ENCODE results near the gene IP6K1.
"Not testable (repeated sequence)": the region's sequence is repeated elsewhere in the genome, so short reads cannot be mapped to it uniquely, and the experiment has no call there.

Gene IP6K1

GRCh38 chr3:49705390-49705960 lies 80.9 kb downstream of the IP6K1 start:
- DNase-seq, result no peak

DNA sequence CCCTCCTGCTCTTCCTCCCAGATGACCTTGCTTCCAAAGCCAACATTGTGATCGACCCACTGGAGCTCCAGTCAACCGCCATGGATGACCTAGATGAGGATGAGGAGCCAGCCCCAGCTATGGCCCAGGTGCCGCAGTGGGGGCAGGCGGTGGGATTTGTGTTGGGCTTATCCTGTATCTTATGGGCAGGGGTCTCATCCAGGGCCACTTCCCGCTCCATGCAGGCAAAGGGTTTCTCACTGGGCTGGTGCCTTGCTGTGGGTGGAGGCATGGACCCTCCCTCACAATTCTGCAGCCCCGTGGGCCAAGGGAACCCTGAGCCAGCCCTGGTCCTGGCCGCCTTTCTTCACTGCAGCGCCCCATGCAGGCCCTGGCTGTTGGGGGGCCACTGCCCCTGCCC lies 81.7 kb downstream of the IP6K1 start:
- DNase-seq, result no peak

DNA sequence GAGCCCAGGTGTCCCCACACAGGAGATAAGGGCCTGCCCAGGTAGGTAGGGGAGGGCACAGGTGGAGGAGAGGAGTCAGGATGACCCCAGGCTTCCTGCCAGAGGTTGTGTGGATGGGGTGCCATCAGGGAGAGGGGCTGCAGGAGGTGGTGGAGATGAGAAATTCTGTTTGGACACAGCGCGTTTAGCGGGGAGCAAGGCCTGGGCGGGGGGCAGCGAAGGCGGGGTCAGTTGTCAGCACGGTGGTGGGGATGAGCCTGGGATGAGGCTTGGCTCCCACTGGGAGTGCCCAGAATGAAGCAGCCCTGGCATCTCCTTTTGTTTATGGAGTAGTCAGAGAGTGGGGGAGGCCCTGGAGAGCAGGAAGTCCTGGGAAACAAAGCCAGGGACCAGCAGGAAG lies 82.4 kb downstream of the IP6K1 start:
- no peak for DNase-seq

DNA sequence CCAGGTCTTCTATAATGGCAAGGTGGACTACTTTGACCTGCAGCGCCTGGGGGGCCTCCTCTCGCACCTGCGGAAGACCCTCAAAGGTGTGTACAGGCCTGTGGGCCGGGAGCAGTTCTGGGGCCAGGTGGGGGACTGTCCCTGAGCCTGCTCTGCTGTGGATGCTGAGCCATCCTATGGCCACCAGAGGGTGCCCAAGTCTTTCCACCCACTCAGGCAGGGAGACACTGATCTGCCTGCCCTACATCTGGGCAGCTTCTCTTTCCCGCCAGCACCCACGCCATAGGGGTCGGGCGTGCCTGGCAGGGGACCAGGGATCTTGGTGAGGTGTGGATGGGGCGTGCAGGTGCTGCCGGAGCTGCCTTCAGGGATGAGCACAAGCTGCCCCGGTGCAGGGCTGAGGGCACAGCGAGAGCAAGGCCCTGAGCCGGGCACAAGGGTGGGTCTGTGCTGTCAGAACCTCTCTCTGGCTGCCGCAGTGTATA lies 82.9 kb downstream of the IP6K1 start:
- no peak for DNase-seq

DNA sequence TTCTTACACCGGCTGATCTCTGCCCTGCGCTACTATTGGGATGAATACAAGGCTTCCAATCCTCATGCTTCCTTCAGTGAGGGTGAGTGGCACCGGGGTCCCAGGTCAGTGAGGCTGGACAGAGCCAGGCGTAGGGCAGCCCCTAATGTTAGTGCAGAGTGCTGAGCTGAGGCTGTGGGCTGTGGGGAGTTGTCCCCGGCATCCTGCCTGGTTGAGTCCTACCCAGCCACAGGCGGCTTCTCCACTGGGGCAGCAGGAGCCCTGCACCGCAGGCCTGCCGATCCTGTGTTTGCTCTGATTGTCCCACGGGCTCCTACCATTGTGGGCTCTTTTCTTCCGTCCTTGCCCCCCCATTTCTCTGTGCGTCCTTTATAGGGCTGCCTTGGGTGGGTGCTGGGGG lies 83.7 kb downstream of the IP6K1 start:
- no peak for DNase-seq

GRCh38 chr3:49701388-49702077 lies 84.8 kb downstream of the IP6K1 start:
- DNase-seq, result no peak

GRCh38 chr3:49700453-49701128 lies 85.8 kb downstream of the IP6K1 start:
- no peak for DNase-seq

DNA sequence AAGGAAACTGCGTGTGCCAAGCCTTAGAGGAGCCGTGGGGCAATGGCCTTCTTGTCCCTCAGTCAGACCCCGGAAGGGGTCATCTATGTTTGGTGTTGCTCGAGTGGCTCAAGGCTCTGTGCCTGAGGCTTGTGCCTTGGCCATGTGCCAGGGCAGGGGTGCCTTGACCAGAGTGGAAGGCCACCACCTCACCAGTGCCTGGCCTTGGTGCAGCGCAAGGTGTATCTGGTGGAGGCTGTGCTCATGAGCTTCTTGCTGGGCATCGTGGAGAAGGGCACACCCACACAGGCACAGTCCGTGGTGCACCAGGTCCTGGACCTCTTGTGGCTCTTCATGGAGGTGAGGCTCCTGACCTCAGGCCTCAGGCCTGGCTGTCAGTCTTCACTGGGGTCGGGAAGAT lies 86.3 kb downstream of the IP6K1 start:
- no peak for DNase-seq

GRCh38 chr3:49699281-49699979 lies 86.9 kb downstream of the IP6K1 start:
- DNase-seq, result no peak

- not testable (repeated sequence) for DNase-seq
Observed at GRCh38 chr3:49695350-49696015, 90.9 kb downstream of the IP6K1 start.

GRCh38 chr3:49694409-49695070 lies 91.8 kb downstream of the IP6K1 start:
- DNase-seq, result not testable (repeated sequence)

DNA sequence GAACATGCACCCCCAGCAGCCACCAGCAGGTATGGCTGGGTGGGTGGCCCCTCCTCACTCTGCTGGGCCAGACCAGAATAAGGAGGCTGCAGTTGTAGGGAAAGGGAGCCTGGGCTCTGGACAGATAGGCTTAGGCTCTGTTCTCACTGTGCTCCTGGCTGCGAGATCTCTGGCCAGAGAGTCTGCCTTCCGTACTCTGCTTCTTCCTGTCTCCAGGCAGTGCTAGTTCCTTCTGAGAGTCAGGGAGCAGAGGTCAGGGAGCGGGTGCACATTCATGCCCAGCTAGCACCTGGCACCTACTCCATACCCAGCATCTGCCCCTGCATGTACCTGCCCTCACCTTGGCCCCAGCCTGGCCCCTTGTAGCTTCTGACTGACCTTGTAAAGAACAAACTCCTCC lies 94.9 kb downstream of the IP6K1 start:
- DNase-seq, result not testable (repeated sequence)

GRCh38 chr3:49690856-49691255 lies 95.5 kb downstream of the IP6K1 start:
- not testable (repeated sequence) for DNase-seq

GRCh38 chr3:49689908-49690624 lies 96.3 kb downstream of the IP6K1 start:
- not testable (repeated sequence) for DNase-seq

GRCh38 chr3:49689046-49689907 lies 97.1 kb downstream of the IP6K1 start, which contains the start of the genes MST1 and RNF123:
TSS of gene MST1 (minus strand) at chr3:49689474. CDS start at chr3:49688691, 783 bp downstream.
TSS of gene RNF123 (plus strand) at chr3:49689557. CDS start at chr3:49691166, 1,609 bp downstream.
- DNase-seq, result no peak

GRCh38 chr3:49688338-49689045 lies 97.8 kb downstream of the IP6K1 start:
- not testable (repeated sequence) for DNase-seq

DNA sequence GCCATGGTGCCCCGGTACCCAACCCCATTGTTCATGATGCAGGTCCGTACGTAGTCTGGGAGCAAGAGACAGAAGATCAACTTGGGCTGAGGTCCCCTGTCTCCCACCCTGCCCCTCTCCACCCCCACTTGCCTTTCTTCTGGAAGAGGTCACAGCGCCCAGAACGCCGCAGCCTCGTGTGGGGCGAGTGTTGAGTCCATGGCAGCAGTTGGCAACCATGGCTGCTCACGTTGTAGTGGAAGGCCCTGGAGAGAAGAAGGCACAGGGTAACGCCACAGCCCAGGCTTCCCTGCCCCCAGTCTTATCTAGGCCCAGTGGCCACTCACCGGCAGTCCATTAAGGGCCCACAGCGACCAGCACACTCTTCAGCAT lies 98.9 kb downstream of the IP6K1 start:
- DNase-seq, result not testable (repeated sequence)

DNA sequence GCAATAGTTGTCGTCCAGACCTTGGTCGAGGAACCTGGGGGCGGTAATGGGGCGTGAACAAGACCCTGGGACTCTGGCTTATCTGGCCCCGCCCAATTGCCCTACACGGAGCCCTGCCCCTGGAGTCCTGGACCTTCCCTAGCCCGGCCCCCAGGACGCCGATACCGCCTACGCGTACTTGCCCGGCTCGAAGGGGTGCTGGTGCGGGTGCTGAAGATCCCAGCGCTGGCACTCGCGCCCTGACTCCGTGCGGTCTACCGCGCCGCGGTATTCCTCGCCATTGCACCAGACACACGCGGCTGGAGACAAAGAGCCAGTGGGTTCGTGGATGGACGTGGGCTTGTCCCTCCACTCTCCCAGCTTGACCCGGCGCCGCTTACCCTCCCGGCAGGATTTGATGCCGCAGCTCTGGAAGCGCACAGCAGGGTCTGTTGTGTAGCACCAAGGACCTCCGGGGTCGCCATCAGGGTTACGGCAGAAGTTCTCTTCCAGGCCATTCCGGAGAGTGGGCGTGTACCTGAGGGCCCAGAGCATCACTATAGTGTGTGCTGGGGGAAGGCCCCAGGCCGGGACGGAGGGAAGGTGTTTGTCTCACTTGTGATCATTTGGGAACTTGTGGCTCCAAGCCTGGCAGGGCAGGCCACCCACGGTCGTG lies 99.4 kb downstream of the IP6K1 start:
- DNase-seq, result not testable (repeated sequence)

- DNase-seq, result not testable (repeated sequence)
Observed at GRCh38 chr3:49686346-49686745, 100.0 kb downstream of the IP6K1 start.
